MG63 (cell line): Measurements from ENCODE around the gene KCNN4. TPM values are rescaled to one million over a fixed set of nuclear protein-coding genes. Genes with fewer than 3 reads are reported as not detected.

ENCODE experiments used
- DNase-seq: peaks from one replicate; pipeline ENCODE4 v3.0.0-alpha.2; 2020
- H3K27me3 ChIP-seq: fragments of 250-450 bp; sonication (Bioruptor Pico); 2 replicates; pipeline ENCODE4 v1.5.1; 2020; ENCODE audit warnings: mild to moderate bottlenecking, moderate library complexity
- H3K36me3 ChIP-seq: fragments of 250-450 bp; sonication (Bioruptor Pico); 2 replicates; pipeline ENCODE4 v1.5.1; 2020; ENCODE audit warnings: mild to moderate bottlenecking, moderate library complexity
- H3K4me3 ChIP-seq: fragments of 250-450 bp; sonication (Bioruptor Pico); 2 replicates; pipeline ENCODE4 v1.5.1; 2020; ENCODE audit warnings: mild to moderate bottlenecking, moderate library complexity
- H3K9me3 ChIP-seq: fragments of 250-450 bp; sonication (Bioruptor Pico); 2 replicates; pipeline ENCODE4 v1.5.1; 2020; ENCODE audit warnings: mild to moderate bottlenecking, moderate library complexity
- total RNA-seq: library from RNA; depleted of rRNA; stranded (reverse); fragments of >200 nt; shearing (Covaris generic); gene quantifications from 2 replicates; pipeline ENCODE4 v1.2.3, GENCODE V29; 2014; ENCODE audit warnings: low replicate concordance; rRNA removed

The KCNN4 gene
- total RNA-seq, 1 experiment from 2014 or later = 6.1 TPM

GRCh38 chr19:43719918-43720317, 60.9 kb downstream of the KCNN4 start:
- no peaks in the 10 kb centered on the region; the same call in 1 of the 2 replicates for H3K27me3 ChIP-seq
- H3K9me3 ChIP-seq = no peaks in the 10 kb centered on the region
- no peak for DNase-seq
- no peaks in the 10 kb centered on the region for H3K36me3 ChIP-seq
- no peak overlapping the region for H3K4me3 ChIP-seq

- no peaks in the 10 kb centered on the region; the same call in 1 of the 2 replicates for H3K27me3 ChIP-seq
- H3K9me3 ChIP-seq = no peaks in the 10 kb centered on the region
- H3K36me3 ChIP-seq = no peaks in the 10 kb centered on the region
- no peak for DNase-seq
- no peak overlapping the region for H3K4me3 ChIP-seq
Measured at GRCh38 chr19:43719378-43719868, 61.4 kb downstream of the KCNN4 start.

- no peak for DNase-seq
- Histone ChIP-seq H3K9me3 (no peaks in the 10 kb centered on the region), H3K36me3 (no peaks in the 10 kb centered on the region), H3K27me3 (no peaks in the 10 kb centered on the region; the same call in 1 of the 2 replicates), H3K4me3 (no peak overlapping the region)
Measured at GRCh38 chr19:43718627-43719377, 62.0 kb downstream of the KCNN4 start.

Other genes with a start within 250 kb of the KCNN4 start
- not detected in 2 replicates for gene ZNF575, start 247.8 kb downstream of the KCNN4 start, total RNA-seq
- 49.7 and 59.3 TPM in 2 replicates for gene XRCC1, start 205.4 kb downstream of the KCNN4 start, total RNA-seq
- gene PINLYP, start 205.2 kb downstream of the KCNN4 start, total RNA-seq = 2.3 TPM in 1 of 2 replicates, not detected in the other
- 13.3 and 16.9 TPM in 2 replicates for gene IRGQ, start 184.8 kb downstream of the KCNN4 start, total RNA-seq
- gene ZNF576, start 184.4 kb downstream of the KCNN4 start, total RNA-seq = 15.9 and 26.1 TPM in 2 replicates
- not detected in 2 replicates for gene SRRM5, start 168.9 kb downstream of the KCNN4 start, total RNA-seq
- 45.8 and 101 TPM in 2 replicates for gene ZNF428, start 161.3 kb downstream of the KCNN4 start, total RNA-seq
- 0.22 and 3.0 TPM in 2 replicates for gene CADM4, start 141.1 kb downstream of the KCNN4 start, total RNA-seq
- 14.7 and 43.2 TPM in 2 replicates for gene PLAUR, start 110.8 kb downstream of the KCNN4 start, total RNA-seq
- not detected in 2 replicates for gene IRGC, start 64.9 kb downstream of the KCNN4 start, total RNA-seq
- 40.8 and 58.6 TPM in 2 replicates for gene SMG9, start 26.0 kb downstream of the KCNN4 start, total RNA-seq
- not detected in 2 replicates for gene LYPD5, start 21.5 kb upstream of the KCNN4 start, total RNA-seq
- 5.4 and 9.0 TPM in 2 replicates for gene ZNF283, start 46.3 kb upstream of the KCNN4 start, total RNA-seq
- gene ZNF404, start 103.0 kb upstream of the KCNN4 start, total RNA-seq = 0.76 and 1.9 TPM in 2 replicates
- 6.8 and 8.6 TPM in 2 replicates for gene ZNF45, start 154.3 kb upstream of the KCNN4 start, total RNA-seq
- 1.4 and 1.6 TPM in 2 replicates for gene ZNF221, start 170.3 kb upstream of the KCNN4 start, total RNA-seq
- 2.3 and 4.5 TPM in 2 replicates for gene ZNF155, start 203.2 kb upstream of the KCNN4 start, total RNA-seq
- gene ZNF230, start 222.0 kb upstream of the KCNN4 start, total RNA-seq = 1.2 and 3.9 TPM in 2 replicates
- gene ZNF222, start 244.4 kb upstream of the KCNN4 start, total RNA-seq = 2.2 and 9.1 TPM in 2 replicates